A204.1 (cell line): Measurements from ENCODE around the gene TEC.

Source experiments
- FAIRE-seq: peaks from 2 replicates; lab custom pipeline; 2012; peaks lifted over from hg19 to GRCh38; lab: Jason Lieb, UNC

Gene TEC

GRCh38 chr4:48121180-48121579 is 148.5 kb downstream of the TEC start:
- FAIRE-seq: no peak

GRCh38 chr4:48120132-48120531 is 149.5 kb downstream of the TEC start:
- peak; percentile 86 for FAIRE-seq

- no peak for FAIRE-seq
Observed at GRCh38 chr4:48119646-48120045, 150.0 kb downstream of the TEC start.

- no peak for FAIRE-seq
Observed at GRCh38 chr4:48118081-48118480, 151.6 kb downstream of the TEC start.

- FAIRE-seq: no peak
Observed at GRCh38 chr4:48116582-48116981, 153.1 kb downstream of the TEC start.

- FAIRE-seq: no peak
Observed at GRCh38 chr4:48114412-48114811, 155.2 kb downstream of the TEC start.

- FAIRE-seq: no peak
Observed at GRCh38 chr4:48112017-48112667, 157.5 kb downstream of the TEC start.

GRCh38 chr4:48110452-48110978 is 159.1 kb downstream of the TEC start:
- no peak for FAIRE-seq

- no peak for FAIRE-seq
Observed at GRCh38 chr4:48109413-48110263, 160.0 kb downstream of the TEC start.

- no peak for FAIRE-seq
Observed at GRCh38 chr4:48108309-48109073, 161.1 kb downstream of the TEC start.

- FAIRE-seq: no peak
Observed at GRCh38 chr4:48105230-48105629, 164.4 kb downstream of the TEC start.

- FAIRE-seq: no peak
Observed at GRCh38 chr4:48103483-48104139, 166.0 kb downstream of the TEC start.

- FAIRE-seq: no peak
Observed at GRCh38 chr4:48102303-48102702, 167.3 kb downstream of the TEC start.

- FAIRE-seq: no peak
Observed at GRCh38 chr4:48100256-48100655, 169.4 kb downstream of the TEC start.

GRCh38 chr4:48095441-48095840 is 174.2 kb downstream of the TEC start:
- FAIRE-seq: no peak

GRCh38 chr4:48093991-48094416 is 175.6 kb downstream of the TEC start:
- FAIRE-seq: no peak

GRCh38 chr4:48090621-48091020 is 179.0 kb downstream of the TEC start:
- no peak for FAIRE-seq

- FAIRE-seq: no peak
Observed at GRCh38 chr4:48085821-48086589, 183.6 kb downstream of the TEC start.
